Stimulated activated CD4-positive, alpha-beta T cell treated with anti-CD3 and anti-CD28 coated beads, Interleukin-4, amount 100 ng/mL, for 4 hours (primary cell): ENCODE results near the gene SOX8.

Source experiments
- DNase-seq, 2 experiments: peaks; one replicate each; pipeline ENCODE4 v3.0.0-alpha.2; 2020

SOX8 gene

DNA sequence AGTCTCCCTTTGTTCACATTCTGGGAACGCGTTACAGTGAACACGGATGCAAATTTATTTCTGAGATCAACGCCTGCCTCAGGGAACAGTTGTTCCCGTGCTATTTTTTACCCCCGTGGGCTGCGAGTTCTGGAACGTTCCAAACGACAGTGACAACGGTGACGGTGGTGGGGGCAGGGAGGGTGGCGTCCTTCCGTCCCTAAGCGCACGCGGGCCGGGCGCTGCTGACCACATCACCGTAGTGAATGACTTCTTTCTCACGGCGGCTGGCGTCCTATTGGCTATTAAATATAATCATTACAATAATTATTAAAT is 45.9 kb downstream of the SOX8 start:
- DNase-seq, result no peak

DNA sequence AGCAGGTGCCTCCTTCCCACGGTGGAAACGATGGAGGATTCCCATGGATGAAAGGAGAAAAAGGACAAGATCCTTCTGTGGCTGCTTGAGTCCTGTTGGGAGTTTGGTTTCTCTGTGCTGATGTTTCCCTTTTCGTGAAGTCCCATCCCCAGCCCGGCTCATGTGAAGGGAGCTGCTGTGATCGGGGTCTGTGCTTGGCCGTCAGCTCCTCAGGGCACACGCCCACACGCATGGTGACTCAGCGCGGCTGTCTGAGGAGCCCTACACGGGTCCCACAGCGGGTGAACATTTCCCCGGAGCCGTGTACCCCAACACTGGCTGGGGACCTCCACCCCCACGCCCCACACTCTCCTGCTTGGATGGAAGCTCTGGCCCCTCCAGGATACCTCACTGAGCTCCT is 46.5 kb downstream of the SOX8 start:
- DNase-seq, result no peak

DNA sequence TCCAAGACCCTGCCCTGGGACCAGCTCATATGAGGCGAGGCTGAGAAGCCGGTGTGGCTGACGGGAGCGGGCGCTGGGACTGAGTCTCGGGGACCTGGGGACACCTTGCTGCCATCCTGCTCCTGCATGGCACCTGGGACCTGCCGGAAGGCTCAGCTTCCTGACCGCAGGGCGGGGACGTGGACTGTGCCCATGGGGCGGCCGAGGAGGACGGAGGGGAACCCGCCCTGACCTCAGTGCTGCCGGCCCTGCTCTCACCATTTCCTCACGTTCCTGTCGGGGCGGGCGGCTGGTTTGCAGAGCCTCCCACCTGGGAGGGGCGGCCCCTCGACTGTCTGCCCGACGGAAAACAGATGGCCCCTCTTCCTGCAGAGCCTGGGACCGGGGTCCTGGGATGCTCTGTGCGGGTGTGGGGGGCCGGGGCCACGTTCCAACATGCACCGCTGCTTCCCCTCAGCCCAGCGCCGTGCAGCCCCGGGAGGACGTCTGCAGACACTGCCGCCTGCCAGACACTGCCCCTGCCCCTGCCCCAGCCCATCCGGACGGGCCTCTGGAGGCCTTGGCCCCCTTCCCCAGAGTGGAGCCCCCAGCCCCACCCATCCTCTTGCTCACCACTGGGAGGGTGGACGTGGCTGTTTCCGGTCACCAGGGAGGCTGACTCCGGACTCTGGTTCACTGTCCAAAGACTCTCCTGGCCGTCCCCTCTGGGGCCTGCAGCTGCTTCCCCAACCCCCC is 47.1 kb downstream of the SOX8 start:
- DNase-seq, result no peak

DNA sequence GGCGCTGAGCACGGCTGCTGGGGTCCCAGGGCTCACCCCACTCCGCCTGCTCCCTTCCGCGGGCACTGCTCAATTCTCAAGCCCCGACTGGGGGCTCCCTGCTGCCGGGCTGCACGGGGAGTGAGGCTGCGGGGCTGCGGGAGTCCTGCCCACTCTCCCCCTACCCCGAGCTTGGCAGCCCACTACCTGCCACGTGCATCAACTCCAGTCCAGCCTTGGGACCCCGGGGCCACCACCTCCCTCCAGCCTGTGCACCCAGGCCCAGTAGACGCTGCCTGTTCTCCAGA is 47.6 kb downstream of the SOX8 start:
- no peak for DNase-seq

DNA sequence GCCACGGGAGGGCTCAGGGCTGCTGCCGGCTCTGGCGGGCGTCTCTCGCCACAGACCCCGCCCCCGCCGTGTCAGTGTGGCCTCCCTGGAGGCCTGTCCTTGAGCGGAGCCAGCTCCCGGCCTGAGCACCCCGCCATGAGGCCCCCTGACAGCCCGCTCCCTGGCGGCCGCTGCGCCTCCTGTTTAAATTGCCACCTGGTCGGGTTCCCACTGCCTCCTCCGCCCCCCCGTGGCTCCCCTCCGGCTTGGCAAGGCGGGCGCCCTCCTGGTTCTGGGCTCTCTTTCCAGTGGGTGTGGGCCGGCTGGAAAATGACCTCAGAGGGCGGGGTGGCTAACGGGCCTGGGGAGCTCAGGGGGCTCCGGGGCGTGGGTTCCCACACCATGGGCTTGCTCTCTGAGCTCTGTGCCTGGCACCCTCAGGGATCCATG is 48.9 kb downstream of the SOX8 start:
- no peak for DNase-seq

DNA sequence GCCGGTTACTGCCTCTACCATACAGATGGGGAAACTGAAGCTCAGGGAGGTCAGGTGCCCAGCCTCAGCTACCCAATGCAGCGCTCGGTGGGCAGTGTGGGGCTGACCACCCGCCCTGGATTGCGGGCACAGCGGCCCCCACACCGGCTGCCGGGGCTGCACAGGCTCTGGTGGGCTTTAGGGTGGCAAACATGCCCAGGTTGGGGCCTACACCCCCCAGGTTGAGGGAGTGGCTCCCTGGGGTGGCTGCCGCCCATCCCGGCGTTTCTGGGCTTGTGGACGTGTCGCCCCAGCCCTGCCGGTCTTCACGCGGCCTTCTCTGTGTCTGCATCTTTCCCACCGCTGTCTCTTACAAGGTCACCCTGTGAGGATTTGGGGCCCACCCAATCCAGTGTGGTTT is 50.1 kb downstream of the SOX8 start:
- DNase-seq, result no peak

DNA sequence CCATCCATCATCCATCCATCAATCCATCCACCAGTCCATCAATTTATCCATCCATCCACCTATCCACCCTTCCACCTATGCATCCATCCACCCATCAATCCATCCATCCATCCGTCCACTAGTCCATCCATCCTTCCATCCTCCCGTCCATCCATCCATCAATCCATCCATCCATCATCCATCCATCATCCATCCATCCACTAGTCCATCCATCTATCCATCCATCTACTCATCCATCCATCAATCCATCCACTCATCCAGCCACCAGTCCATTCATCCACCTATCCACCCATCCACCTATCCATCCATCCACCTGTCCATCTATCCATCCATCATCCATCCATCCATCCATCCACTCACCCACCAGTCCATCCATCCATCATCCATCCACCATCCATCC is 51.0 kb downstream of the SOX8 start:
- DNase-seq, result no peak

DNA sequence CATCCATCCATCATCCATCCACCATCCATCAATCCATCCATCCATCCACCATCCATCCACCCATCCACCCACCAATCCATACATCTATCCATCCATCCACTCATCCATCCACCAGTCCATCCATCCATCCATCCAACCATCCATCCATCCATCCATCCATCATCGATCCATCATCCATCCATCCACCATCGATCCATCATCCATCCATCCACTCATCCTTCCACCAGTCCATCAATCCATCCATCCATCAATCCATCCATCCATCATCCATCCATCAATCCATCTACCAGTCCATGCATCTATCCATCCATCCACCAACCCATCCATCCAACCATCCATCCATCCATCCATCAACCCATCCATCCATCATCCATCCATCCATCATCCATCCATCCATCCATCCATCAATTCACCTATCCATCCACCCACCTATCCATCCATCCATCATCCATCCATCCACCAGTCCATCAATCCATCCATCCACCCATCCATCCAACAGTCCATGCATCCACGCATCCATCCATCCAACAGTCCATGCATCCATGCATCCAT is 51.6 kb downstream of the SOX8 start:
- DNase-seq, result no peak

DNA sequence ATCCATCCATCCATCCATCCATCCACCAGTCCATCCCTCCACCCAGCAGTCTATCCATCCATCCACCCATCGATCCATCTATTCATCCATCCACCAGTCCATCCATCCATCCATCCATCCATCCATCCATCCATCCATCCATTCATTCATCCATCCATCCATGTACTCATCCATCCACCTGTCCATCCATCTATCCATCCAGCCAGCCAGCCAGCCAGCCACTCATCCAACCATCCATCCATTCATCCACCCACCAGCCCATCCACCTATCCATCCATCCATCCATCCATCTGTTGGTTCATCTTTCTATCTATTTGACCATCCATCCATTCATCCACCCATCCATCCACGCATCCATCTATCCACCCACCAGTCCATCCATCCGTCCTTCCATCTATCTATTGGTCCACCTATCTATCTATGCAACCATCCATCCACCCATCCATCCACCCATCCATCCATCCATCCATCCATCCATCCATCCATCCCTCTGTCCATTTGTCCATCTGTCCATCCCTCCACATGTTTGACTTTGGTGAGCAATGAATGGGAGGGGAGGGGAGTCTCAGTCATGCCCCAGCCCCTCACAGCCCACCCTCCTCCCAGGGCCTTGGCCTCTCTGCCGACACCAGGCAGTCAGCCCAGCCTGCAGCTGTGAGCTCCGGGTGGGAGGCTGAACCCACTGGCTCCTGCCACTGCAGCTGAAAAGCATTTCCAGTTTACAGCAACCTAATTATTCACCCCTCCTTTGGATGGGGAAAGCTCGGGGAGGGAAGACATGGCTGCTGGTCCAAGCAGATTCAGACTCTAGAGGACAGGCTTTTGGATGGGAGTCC is 52.9 kb downstream of the SOX8 start:
- DNase-seq, result no peak

DNA sequence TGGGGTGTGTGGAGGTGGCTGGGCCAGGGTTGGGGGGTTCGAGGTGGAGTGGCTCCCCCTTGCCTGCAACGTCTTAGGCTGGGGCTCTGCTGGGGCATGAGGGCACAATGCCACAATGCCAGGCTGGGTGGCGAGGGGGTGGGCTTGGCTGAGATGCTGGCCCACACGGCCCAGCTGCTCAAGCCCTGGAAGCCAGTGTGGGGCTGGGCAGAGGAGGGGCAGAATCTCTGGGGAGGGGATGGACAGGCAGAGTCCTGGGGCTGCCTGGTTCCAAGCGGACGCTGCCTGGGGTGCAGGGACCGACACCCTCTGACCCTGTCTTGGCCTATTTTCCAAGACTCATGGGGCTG is 53.5 kb downstream of the SOX8 start:
- DNase-seq, result no peak

DNA sequence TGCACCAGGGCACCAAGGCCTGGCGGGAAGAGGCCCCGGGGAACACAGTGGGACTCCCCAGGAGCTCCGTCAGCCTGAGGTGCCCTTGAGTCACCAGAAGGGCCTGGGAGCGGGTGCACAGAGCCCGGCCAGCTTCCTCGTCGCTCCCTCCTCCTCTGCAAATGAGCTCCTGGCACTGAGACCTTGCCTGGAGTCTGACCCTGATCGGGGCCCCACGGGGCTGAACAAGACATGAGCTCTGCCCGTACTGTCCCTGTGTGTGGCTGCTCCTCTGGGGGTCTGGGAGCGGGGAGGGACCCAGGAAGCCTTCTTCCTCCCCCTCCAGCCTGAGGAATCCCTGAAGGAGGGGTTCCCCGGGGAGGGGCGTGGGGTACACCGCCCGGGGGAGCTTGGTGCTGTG is 54.6 kb downstream of the SOX8 start:
- DNase-seq, result no peak
